SK-N-MC (cell line): ENCODE data around the gene BEAN1.

Source experiments
- EZH2 ChIP-seq: fragments of 200-600 bp; sonication (generic); IDR thresholded peaks from one replicate; pipeline ENCODE4 v1.6.1; 2017; ENCODE audit warnings: antibody characterized with exemption
- POLR2AphosphoS5 ChIP-seq: IDR thresholded peaks from 2 replicates; pipeline ENCODE4 v1.6.1; 2012; ENCODE audit warnings: mild to moderate bottlenecking, low read depth, low read length, borderline replicate concordance

- TF ChIP-seq EZH2 (no peak), POLR2AphosphoS5 (no peak)
Measured at GRCh38 chr16:66443269-66443652, 16.2 kb downstream of the BEAN1 start.
